Esophagus squamous epithelium (tissue), 5 donors: ENCODE results near the gene SZT2. TPM values are rescaled to one million over a fixed set of nuclear protein-coding genes. Genes with fewer than 3 reads are reported as not detected.

Experiments
- DNase-seq: peaks from one replicate; lab custom pipeline; 2025; lab: John Stamatoyannopoulos, UW
- H3K27ac ChIP-seq, 4 donors: fragments of 200-600 bp; sonication (generic); one replicate each; pipeline ENCODE4 v1.5.1; 2016 to 2019; ENCODE audit warnings: mild to moderate bottlenecking in 1 of 4
- H3K27me3 ChIP-seq, 4 donors: fragments of 200-600 bp; sonication (generic); 1 replicate in 3 of 4; 2 replicates in 1 of 4; pipeline versions ENCODE4 v1.5.1 to v1.6.0; 2017 to 2021; ENCODE audit warnings: antibody characterized with exemption in 1 of 4
- H3K36me3 ChIP-seq, 3 donors: fragments of 200-600 bp; sonication (generic); one replicate each; pipeline ENCODE4 v1.5.1; 2016 to 2019
- H3K4me1 ChIP-seq, 3 donors: fragments of 200-600 bp; sonication (generic); one replicate each; pipeline ENCODE4 v1.5.1; 2017 to 2019
- H3K4me3 ChIP-seq, 4 donors: fragments of 200-600 bp; sonication (generic); 1 replicate in 3 of 4; 2 replicates in 1 of 4; pipeline ENCODE4 v1.5.1; 2016 to 2019; ENCODE audit warnings: mild to moderate bottlenecking in 2 of 4, moderate library complexity in 1 of 4
- H3K9me3 ChIP-seq, 3 donors: fragments of 200-600 bp; sonication (generic); one replicate each; pipeline ENCODE4 v1.5.1; 2016 to 2019
- CTCF ChIP-seq, 6 experiments: fragments of 450-650 bp in 4 of 6; fragments of 200-600 bp in 2 of 6; sonication (generic) in 2 of 6; IDR thresholded peaks; one replicate each; pipeline ENCODE4 v1.5.1; 2016 to 2019; ENCODE audit warnings: antibody characterized with exemption in 6 of 6, mild to moderate bottlenecking in 4 of 6, moderate library complexity in 4 of 6
- POLR2A ChIP-seq, 4 donors: fragments of 450-650 bp; IDR thresholded peaks; one replicate each; pipeline ENCODE4 v1.6.1; 2017; ENCODE audit warnings: antibody characterized with exemption in 4 of 4, mild to moderate bottlenecking in 4 of 4, moderate library complexity in 3 of 4
- WGBS, 2 donors: methylation state at CpG; one replicate each; pipeline ENCODE4 v1.1.5; 2018; 5-methylcytosine and 5-hydroxymethylcytosine counted together
- intact Hi-C: fragments of 100-400 bp; cut with DNase I; formaldehyde crosslinking; loops from one replicate; pipeline ENCODE4 v1.15.0; 2022
- total RNA-seq, 4 donors: library from RNA; depleted of rRNA; stranded (reverse); fragments of >200 nt; gene quantifications; one replicate each; pipeline ENCODE4 v1.1.0, GENCODE V29; 2016
- donor health status: DM: yes; HTN: yes; CAD: no.

SZT2 gene
- total RNA-seq, 4 donors from 2014 or later: 12.4 to 40.0 (median 27.7) TPM

GRCh38 chr1:43438576-43438952, 48.9 kb downstream of the SZT2 start:
- Histone ChIP-seq H3K27ac (no peak overlapping the region), H3K4me3 (no peak overlapping the region), H3K9me3 (no peaks in the 10 kb centered on the region), H3K36me3 (peaks cover 28 to 100% (median 47%) of the 10 kb centered on the region in 3 donors), H3K27me3 (no peaks in the 10 kb centered on the region), H3K4me1 (peaks cover 0 to 20% (median 4%) of the 10 kb centered on the region in 3 donors)
- DNase-seq: no peak
- intact Hi-C loops: no loop called here
- 88 to 91% methylated on average over 6 to 7 of the region's 8 CpGs for WGBS, 2 donors
- no peak for TF ChIP-seq CTCF (IDR thresholded peaks at IDR 0.05)
- no peak for TF ChIP-seq POLR2A (IDR thresholded peaks at IDR 0.05)

DNA sequence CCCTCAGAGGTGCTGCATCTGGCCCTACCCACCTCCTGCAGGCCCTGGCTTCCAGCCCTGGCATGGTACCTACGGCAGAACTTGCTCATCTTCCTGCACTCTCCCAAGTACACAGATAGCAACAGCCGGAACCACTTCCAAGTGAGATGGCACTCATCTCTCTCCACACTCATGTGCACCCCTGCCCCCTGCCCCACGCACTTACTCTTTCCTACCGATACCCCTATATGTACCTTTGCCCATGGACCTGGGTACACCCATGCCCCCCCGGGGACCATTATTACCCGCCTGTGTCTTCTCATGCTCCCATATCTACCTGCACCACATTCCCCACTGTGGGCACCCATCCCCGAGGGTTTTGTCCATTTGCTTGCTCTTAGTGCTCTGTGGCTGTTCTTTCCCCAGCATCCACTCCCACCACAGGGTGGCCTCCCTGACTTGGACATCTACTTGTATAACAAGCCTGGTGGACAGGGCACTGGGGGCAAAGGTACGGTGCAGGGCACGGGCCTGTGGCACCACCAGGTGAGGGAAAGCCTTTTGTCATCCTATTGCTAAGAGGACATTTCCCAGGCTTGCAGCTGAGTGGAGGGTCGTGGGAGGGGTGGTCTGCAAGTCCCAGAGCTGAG, 49.4 kb downstream of the SZT2 start:
- Histone ChIP-seq H3K9me3 (no peaks in the 10 kb centered on the region), H3K27ac (no peak overlapping the region), H3K27me3 (no peaks in the 10 kb centered on the region), H3K4me3 (no peak overlapping the region), H3K4me1 (peaks cover 0 to 20% (median 4%) of the 10 kb centered on the region in 3 donors), H3K36me3 (peaks cover 28 to 100% (median 42%) of the 10 kb centered on the region in 3 donors)
- intact Hi-C loops: no loop called here
- TF ChIP-seq POLR2A (IDR thresholded peaks at IDR 0.05): no peak
- TF ChIP-seq CTCF (IDR thresholded peaks at IDR 0.05): no peak
- WGBS, 2 donors: 87 to 96% methylated on average over 7 to 10 of the region's 10 CpGs
- DNase-seq: no peak

GRCh38 chr1:43439781-43440180, 50.1 kb downstream of the SZT2 start:
- H3K9me3 ChIP-seq: no peaks in the 10 kb centered on the region
- DNase-seq: no peak
- no peak overlapping the region for H3K4me3 ChIP-seq
- peaks cover 0 to 19% (median 4%) of the 10 kb centered on the region in 3 donors for H3K4me1 ChIP-seq
- no peak for TF ChIP-seq CTCF (IDR thresholded peaks at IDR 0.05)
- TF ChIP-seq POLR2A (IDR thresholded peaks at IDR 0.05): no peak
- no peaks in the 10 kb centered on the region for H3K27me3 ChIP-seq
- H3K27ac ChIP-seq: no peak overlapping the region
- intact Hi-C loops: no loop called here
- peaks cover 33 to 100% (median 38%) of the 10 kb centered on the region in 3 donors for H3K36me3 ChIP-seq
- 93% methylated on average over 6 of the region's 7 CpGs for WGBS, 2 donors

DNA sequence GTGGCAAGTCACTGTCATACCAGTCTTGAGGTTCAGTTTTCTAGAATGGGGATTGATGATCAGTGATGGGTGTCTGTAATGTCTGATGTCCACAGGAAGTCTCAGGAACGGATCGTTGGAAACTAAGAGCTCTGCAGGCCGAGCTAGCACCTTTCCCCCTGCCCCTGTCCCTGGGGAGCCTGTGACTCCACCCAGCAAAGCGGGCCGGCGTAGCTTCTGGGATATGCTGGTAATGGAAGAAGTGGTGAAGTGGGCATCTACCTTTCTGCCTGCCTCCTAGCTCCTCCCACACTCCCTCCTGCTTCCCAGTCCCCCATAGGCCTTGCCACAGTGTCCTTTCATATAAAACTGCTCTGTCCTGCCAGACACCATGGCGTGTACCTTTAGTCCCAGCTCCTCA, 50.7 kb downstream of the SZT2 start:
- intact Hi-C loops: no loop called here
- no peak for TF ChIP-seq CTCF (IDR thresholded peaks at IDR 0.05)
- TF ChIP-seq POLR2A (IDR thresholded peaks at IDR 0.05): no peak
- peaks cover 0 to 13% (median 4%) of the 10 kb centered on the region in 3 donors for H3K4me1 ChIP-seq
- no peaks in the 10 kb centered on the region for H3K9me3 ChIP-seq
- no peaks in the 10 kb centered on the region for H3K27me3 ChIP-seq
- no peak overlapping the region for H3K27ac ChIP-seq
- DNase-seq: no peak
- H3K4me3 ChIP-seq: no peak overlapping the region
- 90 to 94% methylated on average over 6 to 7 of the region's 7 CpGs for WGBS, 2 donors
- peaks cover 38 to 100% (median 39%) of the 10 kb centered on the region in 3 donors for H3K36me3 ChIP-seq

GRCh38 chr1:43441166-43441893, 51.6 kb downstream of the SZT2 start:
- no peak for DNase-seq
- H3K27ac ChIP-seq: no peak overlapping the region
- H3K4me1 ChIP-seq: peaks cover 0 to 6% (median 4%) of the 10 kb centered on the region in 3 donors
- intact Hi-C loops: no loop called here
- WGBS, 2 donors: 91 to 92% methylated on average over 7 to 9 of the region's 15 CpGs
- H3K36me3 ChIP-seq: peaks cover 44 to 100% (median 48%) of the 10 kb centered on the region in 3 donors
- no peaks in the 10 kb centered on the region for H3K27me3 ChIP-seq
- H3K9me3 ChIP-seq: no peaks in the 10 kb centered on the region
- no peak for TF ChIP-seq POLR2A (IDR thresholded peaks at IDR 0.05)
- TF ChIP-seq CTCF (IDR thresholded peaks at IDR 0.05): no peak
- no peak overlapping the region for H3K4me3 ChIP-seq
